MM.1S (cell line): ENCODE data around the gene LRRC14B.

ENCODE experiments used
- CTCF ChIP-seq: fragments of 300-600 bp; sonication (generic); IDR thresholded peaks from 2 replicates; pipeline ENCODE4 v1.5.1; 2016; ENCODE audit warnings: antibody characterized with exemption, low read length, mixed read lengths
- EZH2 ChIP-seq: fragments of 300-600 bp; sonication (generic); optimal IDR thresholded peaks from 2 replicates; pipeline ENCODE3; 2017; ENCODE audit warnings: low read depth, mild to moderate bottlenecking, antibody characterized with exemption, low read length, mixed read lengths

GRCh38 chr5:191036-191948 is at the start of gene LRRC14B:
- no peak for TF ChIP-seq CTCF
- no peak for TF ChIP-seq EZH2
